ENCODE measurements around the gene LFNG. TPM values are rescaled to one million over a fixed set of nuclear protein-coding genes. Genes with fewer than 3 reads are reported as not detected.

The LFNG gene
- total RNA-seq, 1 donor from 2014 or later = 95.8 TPM

GRCh38 chr7:2502647-2502966 lies 17.0 kb upstream of the LFNG start:
- no peaks in the 10 kb centered on the region for H3K36me3 Mint-ChIP-seq (ENCODE audit: low read depth)
- H3K27ac Mint-ChIP-seq = no peak overlapping the region
- peaks cover 10% of the 10 kb centered on the region for H3K4me1 Mint-ChIP-seq
- H3K27me3 Mint-ChIP-seq = no peaks in the 10 kb centered on the region
- H3K9me3 Mint-ChIP-seq = no peaks in the 10 kb centered on the region
- DNase-seq (no peak), ATAC-seq (ENCODE audit: low read depth) (no peak)
- intact Hi-C loops (cut with micrococcal nuclease) = no loop called here
- ChIA-PET POLR2A (no interaction called here), CTCF (no interaction called here)
- no peak overlapping the region for H3K4me3 Mint-ChIP-seq
- TF ChIP-seq CTCF (IDR thresholded peaks at IDR 0.05) = no peak

- no peak overlapping the region for H3K27ac Mint-ChIP-seq
- no peaks in the 10 kb centered on the region for H3K27me3 Mint-ChIP-seq
- no peak overlapping the region for H3K4me3 Mint-ChIP-seq
- peaks cover 16% of the 10 kb centered on the region for H3K4me1 Mint-ChIP-seq
- H3K9me3 Mint-ChIP-seq = no peaks in the 10 kb centered on the region
- no peak for ATAC-seq (ENCODE audit: low read depth)
- DNase-seq = no peak
- ChIA-PET CTCF (no interaction called here), POLR2A (no interaction called here)
- intact Hi-C loops (cut with micrococcal nuclease) = no loop called here
- no peak for TF ChIP-seq CTCF (IDR thresholded peaks at IDR 0.05)
- H3K36me3 Mint-ChIP-seq (ENCODE audit: low read depth) = no peaks in the 10 kb centered on the region
Observed at GRCh38 chr7:2503056-2503941, 16.3 kb upstream of the LFNG start.

GRCh38 chr7:2504128-2504888 lies 15.3 kb upstream of the LFNG start:
- Mint-ChIP-seq H3K4me3 (no peak overlapping the region), H3K36me3 (ENCODE audit: low read depth) (no peaks in the 10 kb centered on the region), H3K9me3 (no peaks in the 10 kb centered on the region), H3K27me3 (no peaks in the 10 kb centered on the region), H3K4me1 (peaks cover 26% of the 10 kb centered on the region), H3K27ac (no peak overlapping the region)
- DNase-seq (no peak), ATAC-seq (ENCODE audit: low read depth) (no peak)
- ChIA-PET POLR2A (no interaction called here), CTCF (no interaction called here)
- intact Hi-C loops (cut with micrococcal nuclease) = no loop called here
- no peak for TF ChIP-seq CTCF (IDR thresholded peaks at IDR 0.05)

- no peaks in the 10 kb centered on the region for H3K36me3 Mint-ChIP-seq (ENCODE audit: low read depth)
- ATAC-seq (ENCODE audit: low read depth) (no peak), DNase-seq (no peak)
- no peak overlapping the region for H3K27ac Mint-ChIP-seq
- peaks cover 32% of the 10 kb centered on the region for H3K4me1 Mint-ChIP-seq
- ChIA-PET CTCF (no interaction called here), POLR2A (no interaction called here)
- H3K27me3 Mint-ChIP-seq = no peaks in the 10 kb centered on the region
- intact Hi-C loops (cut with micrococcal nuclease) = no loop called here
- no peak overlapping the region for H3K4me3 Mint-ChIP-seq
- H3K9me3 Mint-ChIP-seq = no peaks in the 10 kb centered on the region
- TF ChIP-seq CTCF (IDR thresholded peaks at IDR 0.05) = no peak
Observed at GRCh38 chr7:2504889-2505375, 14.6 kb upstream of the LFNG start.

- no peak overlapping the region for H3K27ac Mint-ChIP-seq
- no peaks in the 10 kb centered on the region for H3K9me3 Mint-ChIP-seq
- DNase-seq (no peak), ATAC-seq (ENCODE audit: low read depth) (no peak)
- H3K4me3 Mint-ChIP-seq = no peak overlapping the region
- intact Hi-C loops (cut with micrococcal nuclease) = no loop called here
- no peak for TF ChIP-seq CTCF (IDR thresholded peaks at IDR 0.05)
- no peaks in the 10 kb centered on the region for H3K27me3 Mint-ChIP-seq
- ChIA-PET CTCF (no interaction called here), POLR2A (no interaction called here)
- H3K36me3 Mint-ChIP-seq (ENCODE audit: low read depth) = no peaks in the 10 kb centered on the region
- H3K4me1 Mint-ChIP-seq = peaks cover 37% of the 10 kb centered on the region
Observed at GRCh38 chr7:2505401-2505800, 14.2 kb upstream of the LFNG start.
